Measurements from ENCODE around the gene RUFY4.

RUFY4 gene

GRCh38 chr2:218130377-218130776, 61.3 kb downstream of the RUFY4 start:
- TF ChIP-seq CTCF (conservative IDR thresholded peaks at IDR 0.05; ENCODE audit: low read depth, low read length), result no peak
- Histone ChIP-seq H2AFZ (ENCODE audit: low read depth) (no peak overlapping the region), H3K27me3 (ENCODE audit: insufficient read depth, low read depth) (no peaks in the 10 kb centered on the region), H3K27ac (no peak overlapping the region), H3K4me1 (ENCODE audit: low read depth, poor library complexity, severe bottlenecking) (no peaks in the 10 kb centered on the region), H3K9ac (no peak overlapping the region), H3K4me3 (IDR thresholded peaks at IDR 0.05; ENCODE audit: insufficient read depth, low read depth, low read length) (no peak overlapping the region), H4K20me1 (ENCODE audit: insufficient read depth) (no peaks in the 10 kb centered on the region), H3K4me2 (no peak overlapping the region), H3K79me2 (ENCODE audit: insufficient read depth, low read depth) (no peaks in the 10 kb centered on the region), H3K36me3 (ENCODE audit: insufficient read depth) (no peaks in the 10 kb centered on the region)

GRCh38 chr2:218130822-218131221, 61.8 kb downstream of the RUFY4 start:
- Histone ChIP-seq H4K20me1 (ENCODE audit: insufficient read depth) (no peaks in the 10 kb centered on the region), H3K27me3 (ENCODE audit: insufficient read depth, low read depth) (no peaks in the 10 kb centered on the region), H3K9ac (no peak overlapping the region), H3K27ac (no peak overlapping the region), H2AFZ (ENCODE audit: low read depth) (no peak overlapping the region), H3K4me1 (ENCODE audit: low read depth, poor library complexity, severe bottlenecking) (no peaks in the 10 kb centered on the region), H3K79me2 (ENCODE audit: insufficient read depth, low read depth) (no peaks in the 10 kb centered on the region), H3K4me2 (no peak overlapping the region), H3K4me3 (IDR thresholded peaks at IDR 0.05; ENCODE audit: insufficient read depth, low read depth, low read length) (no peak overlapping the region), H3K36me3 (ENCODE audit: insufficient read depth) (no peaks in the 10 kb centered on the region)
- TF ChIP-seq CTCF (conservative IDR thresholded peaks at IDR 0.05; ENCODE audit: low read depth, low read length), result no peak

- Histone ChIP-seq H3K79me2 (ENCODE audit: insufficient read depth, low read depth) (no peaks in the 10 kb centered on the region), H3K4me2 (no peak overlapping the region), H3K9ac (no peak overlapping the region), H4K20me1 (ENCODE audit: insufficient read depth) (no peaks in the 10 kb centered on the region), H3K4me3 (IDR thresholded peaks at IDR 0.05; ENCODE audit: insufficient read depth, low read depth, low read length) (no peak overlapping the region), H3K36me3 (ENCODE audit: insufficient read depth) (no peaks in the 10 kb centered on the region), H3K27ac (no peak overlapping the region), H2AFZ (ENCODE audit: low read depth) (no peak overlapping the region), H3K27me3 (ENCODE audit: insufficient read depth, low read depth) (no peaks in the 10 kb centered on the region), H3K4me1 (ENCODE audit: low read depth, poor library complexity, severe bottlenecking) (no peaks in the 10 kb centered on the region)
- no peak for TF ChIP-seq CTCF (conservative IDR thresholded peaks at IDR 0.05; ENCODE audit: low read depth, low read length)
Measured at GRCh38 chr2:218137514-218137913, 68.5 kb downstream of the RUFY4 start.

GRCh38 chr2:218138047-218138446, 69.0 kb downstream of the RUFY4 start:
- no peak overlapping the region for H3K9ac ChIP-seq
- no peaks in the 10 kb centered on the region for H3K79me2 ChIP-seq (ENCODE audit: insufficient read depth, low read depth)
- no peak for TF ChIP-seq CTCF (conservative IDR thresholded peaks at IDR 0.05; ENCODE audit: low read depth, low read length)
- no peaks in the 10 kb centered on the region for H3K4me1 ChIP-seq (ENCODE audit: low read depth, poor library complexity, severe bottlenecking)
- H3K27me3 ChIP-seq (ENCODE audit: insufficient read depth, low read depth), result no peaks in the 10 kb centered on the region
- H3K4me2 ChIP-seq, result no peak overlapping the region
- H2AFZ ChIP-seq (ENCODE audit: low read depth), result no peak overlapping the region
- no peaks in the 10 kb centered on the region for H3K36me3 ChIP-seq (ENCODE audit: insufficient read depth)
- H3K27ac ChIP-seq, result no peak overlapping the region
- H4K20me1 ChIP-seq (ENCODE audit: insufficient read depth), result no peaks in the 10 kb centered on the region
- no peak overlapping the region for H3K4me3 ChIP-seq (IDR thresholded peaks at IDR 0.05; ENCODE audit: insufficient read depth, low read depth, low read length)

Data from KMS-11 (cell line).